GM12878 (cell line): ENCODE data around the gene TMBIM6.

Experiments used
- ATF7 ChIP-seq: fragments of 450-650 bp; IDR thresholded peaks from 2 replicates; pipeline ENCODE4 v1.6.1; 2016; ENCODE audit warnings: low read depth, mild to moderate bottlenecking
- CTCF ChIP-seq, 3 experiments: IDR thresholded peaks in 2 of 3; conservative IDR thresholded peaks in 1 of 3; 2 replicates each; pipeline ENCODE4 v1.5.1; 2011; ENCODE audit warnings: low read depth in 3 of 3, low read length in 3 of 3, mild to moderate bottlenecking in 3 of 3, control low read depth in 2 of 3, moderate library complexity in 2 of 3, inconsistent platforms in 1 of 3, mixed read lengths in 1 of 3; ENCODE audit not compliant: control insufficient read depth in 2 of 3, insufficient read depth in 1 of 3; ENCODE audit errors: extremely low read depth in 1 of 3
- EP300 ChIP-seq, 2 experiments: fragments of 150-350 bp in 1 of 2; IDR thresholded peaks; 2 replicates each; pipeline ENCODE4 v1.6.1; 2011 to 2012; ENCODE audit warnings: low read depth in 2 of 2, low read length in 2 of 2, borderline replicate concordance in 1 of 2, improper control_type of control experiment in 1 of 2, inconsistent platforms in 1 of 2; ENCODE audit not compliant: control insufficient read depth in 1 of 2
- ETV6 ChIP-seq, 2 experiments: fragments of 450-650 bp in 1 of 2; IDR thresholded peaks in 1 of 2; conservative IDR thresholded peaks in 1 of 2; 2 replicates each; pipeline ENCODE4 v1.6.1; 2014; ENCODE audit warnings: antibody characterized with exemption in 1 of 2, borderline replicate concordance in 1 of 2, low read depth in 1 of 2, mild to moderate bottlenecking in 1 of 2, moderate library complexity in 1 of 2
- HDGF ChIP-seq: fragments of 450-650 bp; IDR thresholded peaks from 2 replicates; pipeline ENCODE4 v1.6.1; 2016; ENCODE audit warnings: antibody characterized with exemption
- NBN ChIP-seq: fragments of 450-650 bp; IDR thresholded peaks from 2 replicates; pipeline ENCODE4 v1.6.1; 2016
- POLR2A ChIP-seq: IDR thresholded peaks from 2 replicates; pipeline ENCODE4 v1.6.1; 2011; ENCODE audit warnings: low read depth, mild to moderate bottlenecking, low read length
- POLR2AphosphoS5 ChIP-seq: IDR thresholded peaks from 2 replicates; pipeline ENCODE4 v1.6.1; 2011; ENCODE audit warnings: mild to moderate bottlenecking, low read length, inconsistent platforms
- RELA ChIP-seq: fragments of 450-650 bp; IDR thresholded peaks from 2 replicates; pipeline ENCODE4 v1.8.0; 2014; ENCODE audit warnings: borderline replicate concordance; ENCODE audit not compliant: partially characterized antibody
- ZNF207 ChIP-seq: fragments of 450-650 bp; IDR thresholded peaks from 2 replicates; pipeline ENCODE4 v1.6.1; 2014; ENCODE audit warnings: antibody characterized with exemption, mild to moderate bottlenecking, borderline replicate concordance
- ZNF274 ChIP-seq: IDR thresholded peaks from one replicate; pipeline ENCODE4 v1.8.0; 2011; ENCODE audit not compliant: insufficient read length, insufficient read depth
- TF ChIP-seq, protein P1 (sequence below): IDR thresholded peaks from 2 replicates; pipeline ENCODE4 v1.6.1; 2012; ENCODE audit warnings: improper control_type of control experiment, low read depth, low read length; ENCODE audit not compliant: insufficient replicate concordance
- TF ChIP-seq, protein P2 (sequence below): fragments of 450-650 bp; IDR thresholded peaks from 2 replicates; pipeline ENCODE4 v1.6.1; 2017; ENCODE audit warnings: mild to moderate bottlenecking
- TF ChIP-seq, protein P3 (sequence below): IDR thresholded peaks from 2 replicates; pipeline ENCODE4 v1.6.1; 2012; ENCODE audit warnings: mild to moderate bottlenecking, low read depth, low read length

GRCh38 chr12:49787672-49788071 is 46.3 kb downstream of the TMBIM6 start:
- TF ChIP-seq CTCF (IDR thresholded peaks at IDR 0.05 in 2 of 3, conservative IDR thresholded peaks at IDR 0.05 in 1 of 3; ENCODE audit: control insufficient read depth in 2 of 3, extremely low read depth in 1 of 3, insufficient read depth in 1 of 3, low read depth in 3 of 3, low read length in 3 of 3) = no peak
- TF ChIP-seq ATF7 = no peak
- TF ChIP-seq POLR2A = no peak
- TF ChIP-seq ETV6 (conservative IDR thresholded peaks at IDR 0.05 in 1 of 2, IDR thresholded peaks at IDR 0.05 in 1 of 2; ENCODE audit: borderline replicate concordance in 1 of 2, low read depth in 1 of 2) = no peak
- TF ChIP-seq RELA = no peak
- no peak for TF ChIP-seq ZNF274
- TF ChIP-seq, protein P1, sequence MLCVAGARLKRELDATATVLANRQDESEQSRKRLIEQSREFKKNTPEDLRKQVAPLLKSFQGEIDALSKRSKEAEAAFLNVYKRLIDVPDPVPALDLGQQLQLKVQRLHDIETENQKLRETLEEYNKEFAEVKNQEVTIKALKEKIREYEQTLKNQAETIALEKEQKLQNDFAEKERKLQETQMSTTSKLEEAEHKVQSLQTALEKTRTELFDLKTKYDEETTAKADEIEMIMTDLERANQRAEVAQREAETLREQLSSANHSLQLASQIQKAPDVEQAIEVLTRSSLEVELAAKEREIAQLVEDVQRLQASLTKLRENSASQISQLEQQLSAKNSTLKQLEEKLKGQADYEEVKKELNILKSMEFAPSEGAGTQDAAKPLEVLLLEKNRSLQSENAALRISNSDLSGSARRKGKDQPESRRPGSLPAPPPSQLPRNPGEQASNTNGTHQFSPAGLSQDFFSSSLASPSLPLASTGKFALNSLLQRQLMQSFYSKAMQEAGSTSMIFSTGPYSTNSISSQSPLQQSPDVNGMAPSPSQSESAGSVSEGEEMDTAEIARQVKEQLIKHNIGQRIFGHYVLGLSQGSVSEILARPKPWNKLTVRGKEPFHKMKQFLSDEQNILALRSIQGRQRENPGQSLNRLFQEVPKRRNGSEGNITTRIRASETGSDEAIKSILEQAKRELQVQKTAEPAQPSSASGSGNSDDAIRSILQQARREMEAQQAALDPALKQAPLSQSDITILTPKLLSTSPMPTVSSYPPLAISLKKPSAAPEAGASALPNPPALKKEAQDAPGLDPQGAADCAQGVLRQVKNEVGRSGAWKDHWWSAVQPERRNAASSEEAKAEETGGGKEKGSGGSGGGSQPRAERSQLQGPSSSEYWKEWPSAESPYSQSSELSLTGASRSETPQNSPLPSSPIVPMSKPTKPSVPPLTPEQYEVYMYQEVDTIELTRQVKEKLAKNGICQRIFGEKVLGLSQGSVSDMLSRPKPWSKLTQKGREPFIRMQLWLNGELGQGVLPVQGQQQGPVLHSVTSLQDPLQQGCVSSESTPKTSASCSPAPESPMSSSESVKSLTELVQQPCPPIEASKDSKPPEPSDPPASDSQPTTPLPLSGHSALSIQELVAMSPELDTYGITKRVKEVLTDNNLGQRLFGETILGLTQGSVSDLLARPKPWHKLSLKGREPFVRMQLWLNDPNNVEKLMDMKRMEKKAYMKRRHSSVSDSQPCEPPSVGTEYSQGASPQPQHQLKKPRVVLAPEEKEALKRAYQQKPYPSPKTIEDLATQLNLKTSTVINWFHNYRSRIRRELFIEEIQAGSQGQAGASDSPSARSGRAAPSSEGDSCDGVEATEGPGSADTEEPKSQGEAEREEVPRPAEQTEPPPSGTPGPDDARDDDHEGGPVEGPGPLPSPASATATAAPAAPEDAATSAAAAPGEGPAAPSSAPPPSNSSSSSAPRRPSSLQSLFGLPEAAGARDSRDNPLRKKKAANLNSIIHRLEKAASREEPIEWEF = no peak
- no peak for TF ChIP-seq POLR2AphosphoS5
- no peak for TF ChIP-seq ZNF207
- TF ChIP-seq, protein P2, sequence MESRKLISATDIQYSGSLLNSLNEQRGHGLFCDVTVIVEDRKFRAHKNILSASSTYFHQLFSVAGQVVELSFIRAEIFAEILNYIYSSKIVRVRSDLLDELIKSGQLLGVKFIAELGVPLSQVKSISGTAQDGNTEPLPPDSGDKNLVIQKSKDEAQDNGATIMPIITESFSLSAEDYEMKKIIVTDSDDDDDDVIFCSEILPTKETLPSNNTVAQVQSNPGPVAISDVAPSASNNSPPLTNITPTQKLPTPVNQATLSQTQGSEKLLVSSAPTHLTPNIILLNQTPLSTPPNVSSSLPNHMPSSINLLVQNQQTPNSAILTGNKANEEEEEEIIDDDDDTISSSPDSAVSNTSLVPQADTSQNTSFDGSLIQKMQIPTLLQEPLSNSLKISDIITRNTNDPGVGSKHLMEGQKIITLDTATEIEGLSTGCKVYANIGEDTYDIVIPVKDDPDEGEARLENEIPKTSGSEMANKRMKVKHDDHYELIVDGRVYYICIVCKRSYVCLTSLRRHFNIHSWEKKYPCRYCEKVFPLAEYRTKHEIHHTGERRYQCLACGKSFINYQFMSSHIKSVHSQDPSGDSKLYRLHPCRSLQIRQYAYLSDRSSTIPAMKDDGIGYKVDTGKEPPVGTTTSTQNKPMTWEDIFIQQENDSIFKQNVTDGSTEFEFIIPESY = no peak
- TF ChIP-seq NBN = no peak
- no peak for TF ChIP-seq HDGF
- TF ChIP-seq, protein P3, sequence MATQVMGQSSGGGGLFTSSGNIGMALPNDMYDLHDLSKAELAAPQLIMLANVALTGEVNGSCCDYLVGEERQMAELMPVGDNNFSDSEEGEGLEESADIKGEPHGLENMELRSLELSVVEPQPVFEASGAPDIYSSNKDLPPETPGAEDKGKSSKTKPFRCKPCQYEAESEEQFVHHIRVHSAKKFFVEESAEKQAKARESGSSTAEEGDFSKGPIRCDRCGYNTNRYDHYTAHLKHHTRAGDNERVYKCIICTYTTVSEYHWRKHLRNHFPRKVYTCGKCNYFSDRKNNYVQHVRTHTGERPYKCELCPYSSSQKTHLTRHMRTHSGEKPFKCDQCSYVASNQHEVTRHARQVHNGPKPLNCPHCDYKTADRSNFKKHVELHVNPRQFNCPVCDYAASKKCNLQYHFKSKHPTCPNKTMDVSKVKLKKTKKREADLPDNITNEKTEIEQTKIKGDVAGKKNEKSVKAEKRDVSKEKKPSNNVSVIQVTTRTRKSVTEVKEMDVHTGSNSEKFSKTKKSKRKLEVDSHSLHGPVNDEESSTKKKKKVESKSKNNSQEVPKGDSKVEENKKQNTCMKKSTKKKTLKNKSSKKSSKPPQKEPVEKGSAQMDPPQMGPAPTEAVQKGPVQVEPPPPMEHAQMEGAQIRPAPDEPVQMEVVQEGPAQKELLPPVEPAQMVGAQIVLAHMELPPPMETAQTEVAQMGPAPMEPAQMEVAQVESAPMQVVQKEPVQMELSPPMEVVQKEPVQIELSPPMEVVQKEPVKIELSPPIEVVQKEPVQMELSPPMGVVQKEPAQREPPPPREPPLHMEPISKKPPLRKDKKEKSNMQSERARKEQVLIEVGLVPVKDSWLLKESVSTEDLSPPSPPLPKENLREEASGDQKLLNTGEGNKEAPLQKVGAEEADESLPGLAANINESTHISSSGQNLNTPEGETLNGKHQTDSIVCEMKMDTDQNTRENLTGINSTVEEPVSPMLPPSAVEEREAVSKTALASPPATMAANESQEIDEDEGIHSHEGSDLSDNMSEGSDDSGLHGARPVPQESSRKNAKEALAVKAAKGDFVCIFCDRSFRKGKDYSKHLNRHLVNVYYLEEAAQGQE = no peak
- no peak for TF ChIP-seq EP300 (IDR thresholded peaks at IDR 0.05; ENCODE audit: borderline replicate concordance in 1 of 2, control insufficient read depth in 1 of 2, low read depth in 2 of 2, low read length in 2 of 2)
